Peyer's patch (tissue), 4 donors: ENCODE results near the gene OPN1MW.

Source experiments
- CTCF ChIP-seq, 6 experiments: fragments of 450-650 bp in 4 of 6; fragments of 200-600 bp in 2 of 6; sonication (generic) in 1 of 6; IDR thresholded peaks; one replicate each; pipeline ENCODE4 v1.5.1; 2017 to 2019; ENCODE audit warnings: antibody characterized with exemption in 6 of 6, mild to moderate bottlenecking in 3 of 6, moderate library complexity in 1 of 6
- POLR2A ChIP-seq, 2 donors: fragments of 450-650 bp; IDR thresholded peaks; one replicate each; pipeline ENCODE4 v1.5.1; 2017; ENCODE audit warnings: antibody characterized with exemption in 2 of 2, mild to moderate bottlenecking in 2 of 2, moderate library complexity in 2 of 2

- TF ChIP-seq CTCF (IDR thresholded peaks at IDR 0.05) (no peak), POLR2A (IDR thresholded peaks at IDR 0.05) (no peak)
Measured at GRCh38 chrX:154140742-154141141, 41.7 kb upstream of the OPN1MW start.
